Parathyroid adenoma (tissue), 2 donors: ENCODE results near the gene SOWAHD.
"Not testable (repeated sequence)": the region's sequence is repeated elsewhere in the genome, so short reads cannot be mapped to it uniquely, and the experiment has no call there.

ENCODE experiments used
- H2AFZ ChIP-seq: fragments of 300-600 bp; sonication (generic); one replicate; pipeline ENCODE4 v1.7.0; 2017; ENCODE audit warnings: antibody characterized with exemption, mild to moderate bottlenecking
- H3K27ac ChIP-seq: fragments of 300-600 bp; sonication (generic); one replicate; pipeline ENCODE4 v1.7.0; 2017
- H3K27me3 ChIP-seq: fragments of 300-600 bp; sonication (generic); one replicate; pipeline ENCODE4 v1.7.0; 2017; ENCODE audit warnings: low read length; ENCODE audit not compliant: control insufficient read depth, insufficient read depth
- H3K36me3 ChIP-seq: fragments of 300-600 bp; sonication (generic); one replicate; pipeline ENCODE4 v1.7.0; 2017; ENCODE audit warnings: low read length; ENCODE audit not compliant: control insufficient read depth, insufficient read depth
- H3K4me1 ChIP-seq: fragments of 300-600 bp; sonication (generic); one replicate; pipeline ENCODE4 v1.7.0; 2017; ENCODE audit warnings: control low read depth
- H3K4me2 ChIP-seq: fragments of 300-600 bp; sonication (generic); one replicate; pipeline ENCODE4 v1.7.0; 2017; ENCODE audit warnings: low read length
- H3K4me3 ChIP-seq: fragments of 300-600 bp; sonication (generic); one replicate; pipeline ENCODE4 v1.7.0; 2017; ENCODE audit warnings: low read depth, low read length
- H3K79me2 ChIP-seq: fragments of 300-600 bp; sonication (generic); one replicate; pipeline ENCODE4 v1.7.0; 2017; ENCODE audit warnings: control low read depth
- H3K9ac ChIP-seq: fragments of 300-600 bp; sonication (generic); one replicate; pipeline ENCODE4 v1.7.0; 2017; ENCODE audit warnings: mild to moderate bottlenecking
- H3K9me3 ChIP-seq: fragments of 300-600 bp; sonication (generic); one replicate; pipeline ENCODE4 v1.7.0; 2017; ENCODE audit warnings: low read length; ENCODE audit not compliant: control insufficient read depth
- CTCF ChIP-seq: fragments of 300-600 bp; sonication (generic); IDR thresholded peaks from one replicate; pipeline ENCODE4 v1.7.0; 2017; ENCODE audit warnings: antibody characterized with exemption, mild to moderate bottlenecking
- donor health status: primary hyperparathyroidism.

SOWAHD gene

GRCh38 chrX:119762718-119763117 is 4.3 kb downstream of the SOWAHD start:
- no peaks in the 10 kb centered on the region for H3K36me3 ChIP-seq
- no peaks in the 10 kb centered on the region for H3K27me3 ChIP-seq
- no peak for TF ChIP-seq CTCF
- H3K9me3 ChIP-seq: no peaks in the 10 kb centered on the region
- no peak overlapping the region for H3K4me2 ChIP-seq
- no peak overlapping the region for H3K4me3 ChIP-seq
- H3K27ac ChIP-seq: no peak overlapping the region
- H2AFZ ChIP-seq: no peak overlapping the region
- H3K4me1 ChIP-seq: no peaks in the 10 kb centered on the region
- no peaks in the 10 kb centered on the region for H3K79me2 ChIP-seq
- no peak overlapping the region for H3K9ac ChIP-seq

DNA sequence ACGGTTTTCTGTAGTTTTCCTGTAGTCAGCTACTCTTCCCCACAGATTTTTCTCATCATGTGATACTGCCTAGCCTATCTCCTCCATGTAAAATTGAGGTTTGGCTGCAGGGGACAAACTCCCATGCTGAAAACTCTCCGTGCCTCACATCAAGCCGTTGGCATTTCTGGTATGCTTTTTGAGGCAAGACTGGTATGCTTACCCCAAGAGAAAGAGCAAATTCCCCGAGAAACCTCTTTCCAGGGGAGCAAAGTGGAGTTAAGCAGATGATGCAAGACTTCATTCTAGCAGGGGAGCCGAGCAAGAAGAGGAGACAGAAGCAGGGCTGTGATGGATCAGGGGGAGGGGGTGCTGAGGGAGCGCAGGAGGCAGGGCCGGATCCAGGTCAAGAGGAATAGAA is 4.8 kb downstream of the SOWAHD start:
- Histone ChIP-seq H3K36me3 (no peaks in the 10 kb centered on the region), H3K4me2 (no peak overlapping the region), H3K4me1 (no peaks in the 10 kb centered on the region), H3K27ac (no peak overlapping the region), H3K27me3 (no peaks in the 10 kb centered on the region), H3K9me3 (no peaks in the 10 kb centered on the region), H3K4me3 (no peak overlapping the region), H2AFZ (peak overlapping the region; percentile 38), H3K9ac (no peak overlapping the region), H3K79me2 (no peaks in the 10 kb centered on the region)
- TF ChIP-seq CTCF: no peak

DNA sequence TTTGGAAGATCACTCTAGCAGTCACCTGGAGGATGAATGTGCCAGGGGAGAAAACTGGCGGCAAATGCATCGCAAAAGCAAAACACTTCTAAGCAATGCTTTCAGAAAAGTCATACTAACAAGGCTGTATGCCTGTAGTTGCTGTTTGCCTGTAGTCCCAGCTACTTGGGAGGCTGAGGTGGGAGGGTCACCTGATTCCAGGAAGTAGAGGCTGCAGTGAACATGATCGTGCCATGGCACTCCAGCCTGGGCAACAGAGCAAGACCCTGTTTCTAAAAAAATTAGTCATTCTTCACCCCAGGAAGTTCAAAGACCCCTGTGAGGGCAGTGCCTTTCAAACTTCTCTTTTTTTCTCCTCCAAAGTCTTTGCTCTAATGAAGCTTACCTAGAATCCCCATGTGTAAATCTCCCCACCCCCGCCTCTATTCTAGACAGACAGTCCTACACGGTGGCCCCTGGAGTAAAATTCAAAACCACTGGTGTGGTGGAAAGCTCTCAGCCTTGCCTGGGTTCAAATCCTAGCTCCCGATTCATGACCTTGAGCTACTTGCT is 5.5 kb downstream of the SOWAHD start:
- Histone ChIP-seq H3K27me3 (no peaks in the 10 kb centered on the region), H2AFZ (no peak overlapping the region), H3K4me3 (no peak overlapping the region), H3K36me3 (no peaks in the 10 kb centered on the region), H3K4me1 (no peaks in the 10 kb centered on the region), H3K27ac (no peak overlapping the region), H3K9ac (no peak overlapping the region), H3K79me2 (no peaks in the 10 kb centered on the region), H3K4me2 (no peak overlapping the region), H3K9me3 (no peaks in the 10 kb centered on the region)
- TF ChIP-seq CTCF: no peak

DNA sequence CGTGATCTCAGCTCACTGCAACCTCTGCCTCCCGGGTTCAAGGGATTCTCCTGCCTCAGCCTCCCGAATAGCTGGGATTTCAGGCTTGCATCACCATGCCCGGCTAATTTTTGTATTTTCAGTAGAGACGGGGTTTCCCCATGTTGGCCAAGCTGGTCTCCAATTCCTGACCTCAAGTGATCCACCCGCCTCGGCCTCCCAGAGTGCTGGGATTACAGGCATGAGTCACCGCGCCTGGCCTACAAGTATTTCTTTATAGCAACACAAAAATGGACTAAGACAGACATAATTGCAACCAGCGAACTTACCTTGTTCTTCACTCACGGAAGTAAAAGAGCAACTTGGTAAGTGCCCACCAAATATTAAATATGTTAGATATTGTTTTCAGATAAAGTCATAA is 10.0 kb downstream of the SOWAHD start:
- not testable (repeated sequence) for H3K4me3 ChIP-seq, H2AFZ ChIP-seq, H3K9me3 ChIP-seq, H3K9ac ChIP-seq, H3K36me3 ChIP-seq, H3K27me3 ChIP-seq, H3K4me1 ChIP-seq, H3K4me2 ChIP-seq, H3K79me2 ChIP-seq, H3K27ac ChIP-seq

DNA sequence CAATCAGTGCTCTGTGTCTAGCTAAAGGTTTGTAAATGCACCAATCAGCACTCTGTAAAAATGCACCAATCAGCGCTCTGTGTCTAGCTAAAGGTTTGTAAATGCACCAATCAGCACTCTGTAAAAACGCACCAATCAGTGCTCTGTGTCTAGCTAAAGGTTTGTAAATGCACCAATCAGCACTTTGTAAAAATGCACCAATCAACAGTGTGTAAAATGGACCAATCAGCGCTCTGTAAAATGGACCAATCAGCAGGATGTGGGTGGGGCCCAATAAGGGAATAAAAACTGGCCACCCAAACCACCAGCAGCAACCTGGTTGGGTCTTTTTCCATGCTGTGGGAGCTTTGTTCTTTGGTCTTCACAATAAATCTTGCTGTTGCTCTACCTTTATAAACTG is 11.0 kb downstream of the SOWAHD start:
- not testable (repeated sequence) for H3K27ac ChIP-seq, H3K4me2 ChIP-seq, H3K79me2 ChIP-seq, H3K27me3 ChIP-seq, H3K4me1 ChIP-seq, H3K4me3 ChIP-seq, H3K36me3 ChIP-seq, H2AFZ ChIP-seq, H3K9me3 ChIP-seq, H3K9ac ChIP-seq

GRCh38 chrX:119775517-119776238 is 17.3 kb downstream of the SOWAHD start:
- H3K9me3 ChIP-seq: no peaks in the 10 kb centered on the region
- no peak overlapping the region for H3K4me3 ChIP-seq
- H3K4me1 ChIP-seq: no peaks in the 10 kb centered on the region
- H2AFZ ChIP-seq: no peak overlapping the region
- H3K36me3 ChIP-seq: no peaks in the 10 kb centered on the region
- no peak for TF ChIP-seq CTCF
- H3K27ac ChIP-seq: no peak overlapping the region
- no peaks in the 10 kb centered on the region for H3K27me3 ChIP-seq
- H3K79me2 ChIP-seq: no peaks in the 10 kb centered on the region
- no peak overlapping the region for H3K9ac ChIP-seq
- H3K4me2 ChIP-seq: no peak overlapping the region
